ENCODE data around the gene BDP1.
"Not testable (repeated sequence)": the region's sequence is repeated elsewhere in the genome, so short reads cannot be mapped to it uniquely, and the experiment has no call there.

Gene BDP1

GRCh38 chr5:71455427-71456361 is at the start of gene BDP1:
BDP1 (plus strand) TSS chr5:71455651; CDS start chr5:71455878, 227 bp downstream.
- DNase-seq = peak; percentile 97

GRCh38 chr5:71410088-71410487 is 45.4 kb upstream of the BDP1 start:
- DNase-seq = not testable (repeated sequence)

- not testable (repeated sequence) for DNase-seq
Measured at GRCh38 chr5:71415626-71416025, 39.8 kb upstream of the BDP1 start.

- DNase-seq = not testable (repeated sequence)
Measured at GRCh38 chr5:71418026-71418425, 37.4 kb upstream of the BDP1 start.

- DNase-seq = not testable (repeated sequence)
Measured at GRCh38 chr5:71421278-71421677, 34.2 kb upstream of the BDP1 start.

DNA sequence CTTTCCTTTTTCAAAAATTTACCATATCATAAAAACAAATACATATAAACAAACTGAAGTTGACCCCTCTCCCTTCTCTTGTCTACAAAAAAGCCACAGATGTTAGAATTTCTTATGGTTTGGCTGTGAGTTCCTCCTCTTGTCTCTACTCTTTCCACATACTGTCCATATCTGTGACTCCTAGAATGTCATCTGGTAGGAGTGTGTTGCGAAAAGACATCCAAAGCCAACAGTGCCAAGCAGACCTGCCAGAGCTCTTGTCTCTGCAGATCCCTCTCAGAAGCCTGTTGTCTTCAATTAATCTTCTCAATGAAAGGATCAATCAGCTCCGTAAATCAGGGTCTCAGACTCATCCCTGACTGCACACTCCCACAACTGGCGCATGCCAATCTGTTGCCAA is 31.6 kb upstream of the BDP1 start:
- not testable (repeated sequence) for DNase-seq

DNA sequence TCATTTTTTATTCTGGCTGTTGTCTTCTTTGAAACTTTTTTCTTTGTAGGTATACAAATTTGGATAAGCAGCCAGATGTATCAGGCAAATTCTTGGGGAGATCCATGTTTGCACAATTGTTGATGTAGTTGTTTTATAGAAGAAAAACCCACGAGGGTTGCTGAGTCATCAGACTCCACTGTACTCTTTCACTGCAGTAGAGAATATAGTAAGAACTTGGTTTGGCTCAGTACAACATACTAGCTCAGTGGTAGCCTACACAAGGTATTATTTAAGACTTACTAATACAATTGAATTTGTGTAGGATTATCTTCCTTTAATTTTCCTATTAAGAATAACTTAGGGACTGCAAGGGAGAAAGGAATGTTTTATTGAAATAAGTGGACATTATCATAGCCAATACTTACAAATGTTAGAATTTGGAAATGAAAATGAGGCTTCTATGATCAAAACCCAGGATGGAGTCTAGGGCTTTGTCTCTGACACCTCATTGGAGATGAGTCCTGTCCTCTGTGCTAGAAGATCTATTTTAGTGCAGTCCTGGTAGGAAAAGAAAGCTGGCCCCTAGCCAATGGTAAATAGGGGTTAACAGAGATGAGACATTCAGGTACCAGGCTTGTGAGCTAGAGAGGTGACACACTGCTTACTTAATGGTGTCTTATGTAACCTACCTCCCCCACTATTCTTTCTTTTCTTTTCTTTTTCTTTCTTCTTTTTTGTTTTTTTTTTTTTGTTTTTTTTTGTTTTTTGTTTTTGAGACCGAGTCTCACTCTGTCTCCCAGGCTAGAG is 28.6 kb upstream of the BDP1 start:
- not testable (repeated sequence) for DNase-seq

DNA sequence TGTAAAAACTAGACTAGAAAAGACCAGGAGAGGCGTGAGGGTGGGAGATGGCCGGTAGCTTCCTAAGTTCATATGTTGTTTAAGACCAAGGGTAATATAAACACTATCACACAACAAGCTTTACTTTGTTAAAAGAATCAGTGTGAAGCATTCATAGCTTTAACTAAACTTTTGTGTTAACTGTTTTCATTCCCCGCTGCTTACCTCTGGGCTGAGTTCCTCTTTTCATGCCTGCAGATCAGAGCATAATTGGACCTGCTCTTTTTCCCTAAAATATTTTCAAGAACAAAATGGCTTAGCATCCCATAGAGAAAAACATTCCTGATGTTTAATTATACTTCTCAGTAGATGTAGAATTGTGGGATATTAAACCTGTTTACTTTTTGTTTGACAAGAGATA is 23.0 kb upstream of the BDP1 start:
- not testable (repeated sequence) for DNase-seq

DNA sequence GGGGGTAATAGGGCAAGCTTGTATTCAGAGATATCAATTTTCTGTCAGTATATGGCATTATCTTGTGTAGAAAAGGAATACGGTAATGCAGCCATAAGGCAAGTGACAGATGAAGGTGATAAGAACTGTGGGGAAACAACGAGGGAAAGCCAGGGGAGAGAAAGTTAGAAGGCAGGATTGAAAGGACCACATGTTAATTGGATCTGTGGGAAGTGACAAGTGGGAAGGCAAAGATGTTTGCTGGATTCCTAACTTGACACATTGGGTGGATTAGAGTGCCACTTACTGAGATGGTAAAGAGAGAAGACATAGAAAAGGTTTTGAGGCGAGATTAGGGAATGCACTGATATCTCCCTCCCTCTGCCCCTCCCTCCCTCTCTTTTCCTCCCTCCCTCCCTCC is 20.6 kb upstream of the BDP1 start:
- DNase-seq = not testable (repeated sequence)

DNA sequence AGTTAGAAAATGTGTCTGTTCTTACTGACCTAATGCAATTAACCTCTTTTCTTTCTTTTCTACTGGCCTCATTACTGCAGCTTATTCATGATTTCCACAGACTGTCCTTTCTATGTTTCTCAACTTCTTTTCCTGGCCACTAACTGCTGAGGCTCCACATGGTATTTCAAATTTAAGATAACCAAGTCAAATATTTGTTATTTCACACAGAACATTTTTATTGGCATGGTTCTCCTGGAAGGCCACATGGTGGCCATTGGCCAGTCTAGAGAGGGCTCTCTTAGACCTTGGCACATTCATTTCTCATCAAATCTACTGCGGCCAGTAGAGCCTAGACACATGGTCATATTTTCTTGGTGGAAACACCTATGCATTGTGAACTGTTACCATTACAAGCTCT is 13.9 kb upstream of the BDP1 start:
- DNase-seq = not testable (repeated sequence)

- not testable (repeated sequence) for DNase-seq
Measured at GRCh38 chr5:71443891-71444290, 11.6 kb upstream of the BDP1 start.

GRCh38 chr5:71445015-71445414 is 10.4 kb upstream of the BDP1 start:
- not testable (repeated sequence) for DNase-seq

- DNase-seq = not testable (repeated sequence)
Measured at GRCh38 chr5:71445523-71446152, 9.8 kb upstream of the BDP1 start.

DNA sequence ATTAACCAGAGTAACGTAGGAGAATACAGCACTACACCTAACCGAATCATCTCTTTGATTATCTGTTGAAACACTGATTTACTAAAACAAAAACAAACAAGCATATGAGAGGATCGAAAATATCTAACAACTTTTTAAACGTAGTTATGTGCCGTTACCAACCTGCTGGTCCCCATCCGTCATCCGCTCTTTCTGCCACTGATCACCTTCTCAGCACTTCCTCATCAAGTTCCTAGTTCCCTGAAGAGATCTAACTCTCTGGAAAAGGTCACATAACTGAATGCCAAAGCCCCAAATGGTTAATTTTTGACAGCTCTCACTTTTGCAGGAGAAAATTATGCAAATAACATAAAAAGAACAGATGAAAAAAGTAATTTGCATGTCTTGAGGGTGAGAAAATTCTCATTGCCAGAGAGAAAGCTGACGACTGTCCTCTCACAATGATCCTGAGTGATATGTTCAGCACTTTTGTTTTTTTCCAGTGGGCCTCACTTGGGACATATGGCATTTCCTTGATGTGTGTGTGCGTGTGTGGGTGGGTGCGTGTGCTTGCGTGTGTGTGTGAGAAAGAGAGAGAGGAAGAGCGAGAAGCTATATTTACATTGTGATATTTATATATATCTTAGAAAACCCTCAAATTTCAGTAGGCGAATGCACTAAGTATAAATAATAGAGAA is 8.8 kb upstream of the BDP1 start:
- not testable (repeated sequence) for DNase-seq

GRCh38 chr5:71447218-71447808 is 8.1 kb upstream of the BDP1 start:
- peak; percentile 57 for DNase-seq

GRCh38 chr5:71452876-71453275 is 2.6 kb upstream of the BDP1 start:
- no peak for DNase-seq

DNA sequence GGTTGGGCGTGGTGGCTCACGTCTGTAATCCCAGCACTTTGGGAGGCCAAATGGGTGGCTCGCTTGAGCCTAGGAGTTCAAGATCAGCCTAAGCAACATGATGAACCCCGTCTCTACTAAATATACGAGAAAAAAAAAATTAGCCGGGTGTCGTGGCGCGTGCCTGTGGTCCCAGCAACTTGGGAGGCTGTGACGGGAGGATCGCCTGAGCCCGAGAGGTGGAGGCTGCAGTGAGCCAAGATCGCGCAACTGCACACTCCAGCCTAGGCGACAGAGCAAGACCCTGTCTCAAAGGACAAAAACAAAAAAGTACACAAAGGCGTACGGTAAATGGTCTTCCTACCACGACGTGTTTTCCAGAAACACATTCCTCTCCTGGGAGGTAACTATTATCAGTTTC is 538 bp upstream of the BDP1 start:
- DNase-seq = no peak

- DNase-seq = no peak
Measured at GRCh38 chr5:71456362-71456743, 902 bp downstream of the BDP1 start.

GRCh38 chr5:71457106-71457505 is 1.7 kb downstream of the BDP1 start:
- DNase-seq = no peak

GRCh38 chr5:71460693-71461092 is 5.2 kb downstream of the BDP1 start:
- no peak for DNase-seq

DNA sequence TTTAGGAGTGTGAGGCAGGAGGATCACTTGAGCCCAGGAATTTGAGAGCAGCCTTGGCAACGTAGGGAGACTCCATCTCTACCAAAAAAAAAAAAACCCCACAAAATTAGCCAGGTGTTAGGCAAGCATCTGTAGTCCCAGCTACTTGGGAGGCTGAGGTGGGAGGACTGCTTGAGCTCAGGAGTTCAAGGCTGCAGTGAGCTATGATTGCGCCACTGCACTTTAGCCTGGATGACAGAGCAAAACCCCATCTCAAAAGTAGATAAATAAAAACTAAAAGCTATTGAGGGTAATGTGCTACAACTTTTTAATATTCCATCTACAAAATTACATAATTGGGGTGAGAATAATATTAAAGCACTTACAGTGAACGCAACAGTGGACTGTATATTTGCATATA is 5.9 kb downstream of the BDP1 start:
- no peak for DNase-seq

- DNase-seq = no peak
Measured at GRCh38 chr5:71471193-71471592, 15.7 kb downstream of the BDP1 start.

All from CD4-positive, alpha-beta T cell treated with Interleukin-10 for 1 hour (primary cell).